D721Med (cell line): Measurements from ENCODE around the gene DBP.
"Not testable (repeated sequence)": the region's sequence is repeated elsewhere in the genome, so short reads cannot be mapped to it uniquely, and the experiment has no call there.

Experiments
- DNase-seq: peaks from one replicate; pipeline ENCODE4 v3.0.0; 2011; ENCODE audit warnings: low spot score; ENCODE audit not compliant: insufficient read length
- FAIRE-seq: peaks from 2 replicates; lab custom pipeline; 2011; peaks lifted over from hg19 to GRCh38; lab: Jason Lieb, UNC
- CTCF ChIP-seq: IDR thresholded peaks from 2 replicates; pipeline ENCODE4 v1.5.1; 2012; ENCODE audit warnings: mild to moderate bottlenecking, control low read depth; ENCODE audit not compliant: insufficient read depth; ENCODE audit errors: missing control alignments

Gene DBP, protein sequence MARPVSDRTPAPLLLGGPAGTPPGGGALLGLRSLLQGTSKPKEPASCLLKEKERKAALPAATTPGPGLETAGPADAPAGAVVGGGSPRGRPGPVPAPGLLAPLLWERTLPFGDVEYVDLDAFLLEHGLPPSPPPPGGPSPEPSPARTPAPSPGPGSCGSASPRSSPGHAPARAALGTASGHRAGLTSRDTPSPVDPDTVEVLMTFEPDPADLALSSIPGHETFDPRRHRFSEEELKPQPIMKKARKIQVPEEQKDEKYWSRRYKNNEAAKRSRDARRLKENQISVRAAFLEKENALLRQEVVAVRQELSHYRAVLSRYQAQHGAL

GRCh38 chr19:48636859-48637448 is at the start of gene DBP:
DBP (minus strand) TSS chr19:48637379; CDS start chr19:48636994, 385 bp downstream.
- no peak for TF ChIP-seq CTCF
- DNase-seq (no peak), FAIRE-seq (no peak)

DNA sequence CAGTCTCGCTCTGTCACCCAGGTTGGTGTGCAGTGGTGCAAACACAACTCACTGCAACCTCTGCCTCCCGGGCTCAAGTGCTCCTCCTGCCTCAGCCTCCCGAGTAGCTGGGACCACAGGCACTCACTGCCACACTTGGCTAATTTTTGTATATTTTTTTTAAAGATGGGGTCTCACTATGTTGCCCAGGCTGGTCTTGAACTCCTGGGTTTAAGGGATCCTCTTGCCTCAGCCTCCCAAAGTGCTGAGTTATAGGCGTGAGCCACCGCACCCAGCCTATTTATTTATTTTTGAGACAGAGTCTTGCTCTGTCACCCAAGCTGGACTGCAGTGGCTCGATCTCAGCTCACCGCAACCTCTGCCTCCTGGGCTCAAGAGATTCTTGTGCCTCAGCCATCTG is 49.5 kb upstream of the DBP start:
- not testable (repeated sequence) for FAIRE-seq, DNase-seq

DNA sequence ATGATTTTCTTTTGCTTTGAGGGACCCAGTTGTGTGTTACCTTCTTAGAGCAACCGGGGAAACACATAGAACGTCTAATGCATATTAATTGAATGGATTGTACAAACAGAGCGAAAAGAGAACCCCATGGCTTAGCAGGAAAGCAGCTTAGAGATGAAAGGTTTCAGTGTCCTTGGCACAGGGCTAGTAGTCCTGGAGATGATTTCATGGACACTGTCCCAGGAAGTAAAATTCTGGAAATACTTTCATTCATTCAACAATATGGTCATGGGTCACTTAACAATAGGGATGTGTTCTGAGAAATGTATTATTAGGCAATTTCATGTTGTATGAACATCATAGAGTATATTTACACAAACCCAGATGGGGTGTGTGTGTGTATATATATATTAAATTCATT is 48.9 kb upstream of the DBP start:
- DNase-seq (no peak), FAIRE-seq (no peak)
- no peak for TF ChIP-seq CTCF

- FAIRE-seq (no peak), DNase-seq (no peak)
- TF ChIP-seq CTCF: no peak
Observed at GRCh38 chr19:48685583-48685982, 48.4 kb upstream of the DBP start.

DNA sequence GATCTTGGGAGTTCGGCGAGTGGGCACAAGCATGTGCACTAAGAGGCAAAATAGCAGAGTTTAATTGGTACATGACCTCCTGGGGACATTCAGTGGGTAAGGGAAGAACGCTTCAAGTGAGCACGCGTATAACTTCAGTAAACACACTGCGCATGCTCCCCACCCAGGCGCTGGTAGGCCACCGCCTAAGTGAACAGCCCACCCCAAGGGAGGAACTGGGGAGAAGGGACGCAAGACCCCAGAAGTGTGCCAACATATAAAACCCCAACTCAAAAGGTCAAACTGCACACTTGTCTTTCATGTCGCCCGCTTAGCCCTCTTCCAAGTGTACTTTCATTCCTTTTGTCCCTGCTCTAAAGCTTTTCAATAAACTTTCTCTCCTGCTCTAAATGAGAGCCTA is 46.2 kb upstream of the DBP start:
- no peak for TF ChIP-seq CTCF
- DNase-seq (no peak), FAIRE-seq (no peak)

- DNase-seq: no peak
- no peak for TF ChIP-seq CTCF
- no peak for FAIRE-seq
Observed at GRCh38 chr19:48681127-48681470, 43.9 kb upstream of the DBP start.

- no peak for FAIRE-seq
- no peak for TF ChIP-seq CTCF
Observed at GRCh38 chr19:48680436-48681126, 43.4 kb upstream of the DBP start.

GRCh38 chr19:48680006-48680405 is 42.8 kb upstream of the DBP start:
- not testable (repeated sequence) for DNase-seq, FAIRE-seq

More at GRCh38 chr19:48680436-48681126, 43.4 kb upstream of the DBP start:
- DNase-seq: no peak
